ENCODE data around the gene ALK. TPM values are rescaled to one million over a fixed set of nuclear protein-coding genes. Genes with fewer than 3 reads are reported as not detected.

ALK gene
- total RNA-seq, 2 donors from 2014 or later = not detected

DNA sequence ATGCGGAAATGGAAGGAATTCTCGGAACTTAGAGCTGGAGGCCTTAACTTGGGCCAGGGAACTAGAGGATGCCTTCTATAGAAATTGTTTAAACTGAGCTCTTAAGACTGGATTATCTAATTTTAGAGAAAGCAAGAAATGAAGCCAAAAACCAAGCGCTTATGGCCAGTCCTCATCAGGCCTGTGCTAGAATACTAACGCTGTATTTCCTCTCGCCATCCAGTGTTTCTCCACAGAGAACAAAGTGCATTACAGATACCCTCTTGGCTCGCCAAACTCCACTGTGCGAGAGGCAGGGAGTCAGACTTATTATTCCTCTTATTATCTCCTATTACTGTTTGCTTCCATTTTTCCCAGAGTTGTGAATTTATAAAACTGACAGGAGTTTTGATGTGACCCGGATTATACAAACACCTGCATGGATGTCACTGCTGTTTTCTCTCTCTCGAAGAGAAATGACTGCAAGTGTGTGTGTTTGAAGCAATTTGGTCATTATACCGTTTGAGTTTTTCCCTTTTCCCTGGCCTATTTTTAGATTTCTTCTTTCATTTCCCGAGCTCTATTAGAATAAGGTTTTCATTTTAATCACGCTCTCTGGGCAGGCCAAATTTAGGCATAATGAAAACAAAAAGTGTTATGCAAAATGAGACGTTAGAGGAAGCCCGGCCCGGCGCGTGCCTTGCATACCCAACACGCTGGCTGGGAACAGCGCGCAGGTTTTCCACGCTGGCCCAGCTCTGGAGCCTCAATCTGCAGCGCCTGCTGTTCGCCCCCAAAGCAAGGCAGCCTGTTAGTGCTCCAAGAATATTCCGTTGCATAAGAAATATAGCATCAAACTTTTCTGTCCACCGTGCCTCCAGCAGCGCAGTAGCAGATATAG lies 103.3 kb downstream of the ALK start:
- ATAC-seq = no peak
- no peaks in the 10 kb centered on the region for H3K36me3 Mint-ChIP-seq (ENCODE audit: low read depth)
- H3K9me3 ChIP-seq (ENCODE audit: control insufficient read depth, low read length, poor library complexity, severe bottlenecking) = no peaks in the 10 kb centered on the region
- no peak for DNase-seq
- H3K4me1 Mint-ChIP-seq = no peaks in the 10 kb centered on the region
- H3K4me3 Mint-ChIP-seq = no peak overlapping the region
- no peak overlapping the region for H3K27ac Mint-ChIP-seq
- peaks cover 12% of the 10 kb centered on the region for H3K27me3 Mint-ChIP-seq

DNA sequence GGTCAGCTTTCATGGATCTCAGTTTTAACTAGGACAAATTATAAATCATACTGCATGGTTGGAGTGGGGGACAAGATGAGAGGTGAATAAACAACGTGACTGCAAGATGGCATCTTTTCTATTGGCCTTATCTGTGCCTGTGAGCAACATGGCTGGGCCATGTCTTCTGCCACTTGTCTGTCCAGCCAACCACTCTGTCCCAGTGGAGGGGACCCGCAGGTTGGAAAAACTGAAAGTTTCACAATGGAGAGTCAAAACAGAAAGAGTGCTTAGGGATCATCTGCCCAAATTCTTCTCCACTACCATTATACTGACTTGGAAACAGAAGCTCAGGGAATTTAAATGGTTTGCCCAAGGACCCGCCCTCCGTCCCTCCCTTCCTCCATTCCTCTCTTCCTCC lies 104.1 kb downstream of the ALK start:
- H3K9me3 ChIP-seq (ENCODE audit: control insufficient read depth, low read length, poor library complexity, severe bottlenecking) = no peaks in the 10 kb centered on the region
- H3K27me3 Mint-ChIP-seq = peaks cover 8% of the 10 kb centered on the region
- H3K36me3 Mint-ChIP-seq (ENCODE audit: low read depth) = no peaks in the 10 kb centered on the region
- no peak for ATAC-seq
- H3K4me3 Mint-ChIP-seq = no peak overlapping the region
- no peak overlapping the region for H3K27ac Mint-ChIP-seq
- DNase-seq = no peak
- H3K4me1 Mint-ChIP-seq = no peaks in the 10 kb centered on the region

DNA sequence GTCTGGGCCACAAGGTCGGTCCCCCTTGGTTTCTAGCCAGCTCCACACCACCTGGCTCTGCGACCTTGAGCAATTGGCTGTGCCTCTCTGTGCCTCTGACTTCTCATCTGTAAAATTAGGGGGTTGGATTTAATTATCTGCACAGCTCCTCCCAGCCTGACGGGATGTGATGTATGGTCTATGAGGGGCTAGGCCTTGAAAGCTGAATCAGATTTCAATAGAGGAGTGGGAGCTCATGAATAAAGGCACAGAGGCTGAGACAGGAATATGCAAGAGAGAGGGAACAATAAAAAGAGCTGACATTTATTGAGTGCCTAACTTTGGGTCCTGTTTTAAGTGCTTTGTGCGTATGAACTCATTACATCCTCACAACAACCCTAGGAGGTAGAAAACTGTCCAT lies 104.7 kb downstream of the ALK start:
- DNase-seq (no peak), ATAC-seq (no peak)
- H3K4me1 Mint-ChIP-seq = no peaks in the 10 kb centered on the region
- no peaks in the 10 kb centered on the region for H3K36me3 Mint-ChIP-seq (ENCODE audit: low read depth)
- H3K9me3 ChIP-seq (ENCODE audit: control insufficient read depth, low read length, poor library complexity, severe bottlenecking) = no peaks in the 10 kb centered on the region
- peak overlapping the region; percentile 10 for H3K4me3 Mint-ChIP-seq
- peaks cover 11% of the 10 kb centered on the region for H3K27me3 Mint-ChIP-seq
- no peak overlapping the region for H3K27ac Mint-ChIP-seq

DNA sequence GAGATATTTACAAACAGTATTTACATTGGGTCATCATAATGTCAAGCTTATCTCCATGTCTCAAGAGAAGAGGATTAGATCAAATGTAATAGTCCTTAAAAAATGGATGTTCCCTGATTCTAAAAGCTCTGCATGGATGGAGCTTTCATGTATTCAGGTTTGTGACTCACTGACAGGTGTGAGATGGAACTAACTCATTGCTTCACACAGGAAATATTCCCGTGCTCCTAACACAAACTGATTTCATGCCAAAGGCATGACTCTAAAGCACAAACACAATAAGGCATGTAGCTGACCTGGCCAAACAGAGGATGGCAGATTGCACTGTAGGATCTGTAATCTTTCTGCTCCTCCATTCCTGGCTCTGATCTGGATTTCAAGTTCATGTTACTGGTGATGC lies 110.0 kb downstream of the ALK start:
- no peaks in the 10 kb centered on the region for H3K4me1 Mint-ChIP-seq
- H3K4me3 Mint-ChIP-seq = no peak overlapping the region

DNA sequence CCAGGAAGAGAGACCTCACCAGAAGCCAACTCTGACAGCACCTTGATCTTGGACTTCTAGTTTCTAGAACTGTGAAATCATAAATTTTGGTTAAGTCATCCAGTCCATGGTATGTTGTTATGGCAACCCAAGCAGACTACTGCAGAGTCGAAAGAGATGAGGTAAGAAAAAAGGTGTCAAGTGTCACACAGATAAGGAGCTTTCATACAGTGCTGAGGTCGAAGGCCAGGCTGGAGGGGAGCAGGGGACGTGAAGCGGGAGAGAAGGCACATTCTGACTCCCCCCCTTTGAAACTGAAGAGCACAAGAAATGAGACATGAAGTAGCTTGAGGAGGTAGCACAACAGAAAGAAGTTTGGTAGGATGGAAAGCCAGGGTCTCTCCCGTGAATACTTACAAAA lies 110.4 kb downstream of the ALK start:
- Mint-ChIP-seq H3K4me1 (no peaks in the 10 kb centered on the region), H3K4me3 (no peak overlapping the region), H3K36me3 (ENCODE audit: low read depth) (peaks cover 3% of the 10 kb centered on the region), H3K27me3 (peaks cover 47% of the 10 kb centered on the region), H3K27ac (no peak overlapping the region)
- DNase-seq = no peak
- no peaks in the 10 kb centered on the region for H3K9me3 ChIP-seq (ENCODE audit: control insufficient read depth, low read length, poor library complexity, severe bottlenecking)
- ATAC-seq = no peak

More for the DNA sequence above, 110.0 kb downstream of the ALK start:
- ATAC-seq = no peak
- no peaks in the 10 kb centered on the region for H3K9me3 ChIP-seq (ENCODE audit: control insufficient read depth, low read length, poor library complexity, severe bottlenecking)
- no peak overlapping the region for H3K27ac Mint-ChIP-seq
- no peak for DNase-seq
- H3K27me3 Mint-ChIP-seq = peaks cover 42% of the 10 kb centered on the region
- H3K36me3 Mint-ChIP-seq (ENCODE audit: low read depth) = peaks cover 3% of the 10 kb centered on the region

DNA sequence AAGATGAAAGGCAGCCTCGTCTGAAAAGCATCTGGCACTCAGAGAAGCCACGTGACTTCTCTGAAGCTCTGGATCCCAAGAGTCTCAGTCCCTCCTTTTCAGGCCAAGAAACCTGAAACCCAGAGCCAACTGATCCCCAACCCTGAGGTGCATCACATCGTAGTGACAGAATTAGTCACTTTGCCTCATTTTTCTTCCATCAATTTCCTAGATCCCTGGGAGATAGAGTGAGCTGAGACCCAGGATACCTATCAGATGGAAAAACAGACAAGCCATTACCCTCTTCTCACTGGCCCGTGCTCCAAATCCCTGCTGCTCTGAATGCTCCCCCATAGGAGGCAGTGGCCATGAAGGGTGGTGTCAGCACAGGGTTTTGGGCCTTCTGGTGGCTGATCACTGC lies 113.1 kb downstream of the ALK start:
- H3K27me3 Mint-ChIP-seq = peaks cover 65% of the 10 kb centered on the region
- DNase-seq = no peak
- H3K4me1 Mint-ChIP-seq = no peaks in the 10 kb centered on the region
- H3K36me3 Mint-ChIP-seq (ENCODE audit: low read depth) = peaks cover 3% of the 10 kb centered on the region
- H3K4me3 Mint-ChIP-seq = no peak overlapping the region
- no peak for ATAC-seq
- H3K9me3 ChIP-seq (ENCODE audit: control insufficient read depth, low read length, poor library complexity, severe bottlenecking) = no peaks in the 10 kb centered on the region
- H3K27ac Mint-ChIP-seq = no peak overlapping the region

DNA sequence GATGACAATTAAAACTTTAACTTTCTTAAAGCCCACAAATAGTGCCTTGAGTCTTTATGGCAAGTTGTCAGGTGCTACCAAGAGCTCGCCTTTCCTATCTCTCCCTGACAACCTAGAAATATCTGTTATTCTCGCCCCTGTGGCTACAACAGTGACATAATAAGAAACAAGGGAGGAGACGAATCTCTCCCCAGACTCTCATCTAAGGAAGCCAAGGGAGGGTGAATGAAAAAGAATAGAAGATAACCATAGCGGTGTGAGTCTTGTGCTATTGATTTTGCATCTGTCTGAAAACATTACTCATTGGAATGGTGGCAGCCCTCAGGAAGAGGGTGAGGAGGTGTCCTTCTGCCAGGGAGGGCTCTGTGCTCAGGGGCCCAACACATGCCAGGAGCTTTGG lies 114.3 kb downstream of the ALK start:
- Mint-ChIP-seq H3K27ac (no peak overlapping the region), H3K4me1 (no peaks in the 10 kb centered on the region), H3K36me3 (ENCODE audit: low read depth) (peaks cover 3% of the 10 kb centered on the region), H3K27me3 (peaks cover 65% of the 10 kb centered on the region), H3K4me3 (no peak overlapping the region)
- ATAC-seq (no peak), DNase-seq (no peak)
- no peaks in the 10 kb centered on the region for H3K9me3 ChIP-seq (ENCODE audit: control insufficient read depth, low read length, poor library complexity, severe bottlenecking)

DNA sequence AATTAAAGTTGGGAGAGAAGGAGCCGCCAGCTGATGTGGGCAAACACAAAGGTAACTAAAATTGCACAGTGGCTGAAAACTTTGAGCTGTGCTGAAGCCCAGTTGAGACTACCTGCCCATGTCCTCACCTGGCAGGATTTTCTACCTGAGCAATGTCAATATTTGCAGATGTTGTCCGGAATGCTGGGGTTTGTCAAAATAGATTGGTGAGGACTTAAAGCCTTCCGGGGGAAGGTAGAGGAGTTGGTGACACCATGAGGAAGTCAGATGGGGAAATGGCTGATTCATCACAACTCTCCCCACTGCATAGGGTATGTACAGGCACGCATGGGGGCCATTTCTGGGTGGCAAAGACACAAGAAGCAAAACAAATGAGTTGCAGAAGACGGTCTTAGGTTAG lies 114.9 kb downstream of the ALK start:
- no peak for ATAC-seq
- no peak overlapping the region for H3K27ac Mint-ChIP-seq
- peaks cover 3% of the 10 kb centered on the region for H3K36me3 Mint-ChIP-seq (ENCODE audit: low read depth)
- H3K9me3 ChIP-seq (ENCODE audit: control insufficient read depth, low read length, poor library complexity, severe bottlenecking) = no peaks in the 10 kb centered on the region
- peaks cover 60% of the 10 kb centered on the region for H3K27me3 Mint-ChIP-seq
- no peak overlapping the region for H3K4me3 Mint-ChIP-seq
- no peaks in the 10 kb centered on the region for H3K4me1 Mint-ChIP-seq
- DNase-seq = no peak

DNA sequence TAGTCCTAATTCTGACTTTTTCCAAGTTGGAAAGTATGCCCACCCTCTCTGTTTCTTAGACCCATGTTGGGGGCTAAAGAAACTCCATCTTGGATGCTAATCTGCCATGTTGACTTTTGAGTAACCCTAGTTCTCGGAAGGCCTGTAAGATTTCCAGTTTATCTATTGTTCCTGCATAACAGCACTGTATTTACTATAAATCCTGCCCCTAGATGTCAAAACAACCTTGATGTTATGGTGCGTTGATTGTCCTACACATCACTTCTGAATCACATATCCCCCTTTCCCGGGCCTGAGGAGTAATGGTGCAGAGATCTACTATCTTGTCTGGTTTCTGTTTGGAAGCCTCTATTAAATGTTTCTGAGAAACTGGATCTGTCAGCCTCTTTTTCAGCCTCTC lies 116.7 kb downstream of the ALK start:
- H3K9me3 ChIP-seq (ENCODE audit: control insufficient read depth, low read length, poor library complexity, severe bottlenecking) = no peaks in the 10 kb centered on the region
- H3K27me3 Mint-ChIP-seq = peaks cover 52% of the 10 kb centered on the region
- no peak overlapping the region for H3K4me3 Mint-ChIP-seq
- no peaks in the 10 kb centered on the region for H3K36me3 Mint-ChIP-seq (ENCODE audit: low read depth)
- DNase-seq = no peak
- no peaks in the 10 kb centered on the region for H3K4me1 Mint-ChIP-seq
- ATAC-seq = no peak
- no peak overlapping the region for H3K27ac Mint-ChIP-seq

DNA sequence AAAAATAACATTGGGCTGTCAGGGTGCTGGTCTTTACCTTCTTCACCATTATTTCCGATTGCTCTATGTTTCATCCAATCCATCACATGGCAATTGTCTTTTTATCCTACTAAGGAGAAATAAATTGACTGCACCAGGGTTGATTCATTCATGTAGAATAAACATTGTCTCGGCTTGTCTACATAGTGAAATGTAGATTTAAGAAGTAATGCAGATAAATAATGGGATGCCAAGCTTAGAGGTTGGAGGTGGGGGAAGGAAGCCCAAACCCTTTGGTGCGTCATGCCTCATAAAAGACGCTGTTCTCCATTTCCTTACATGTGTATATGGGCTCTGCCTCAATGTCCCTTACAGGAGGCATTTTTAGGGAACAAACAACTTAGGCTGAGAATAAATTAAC lies 117.8 kb downstream of the ALK start:
- ATAC-seq = no peak
- H3K9me3 ChIP-seq (ENCODE audit: control insufficient read depth, low read length, poor library complexity, severe bottlenecking) = no peaks in the 10 kb centered on the region
- Mint-ChIP-seq H3K27ac (no peak overlapping the region), H3K4me3 (no peak overlapping the region), H3K27me3 (peaks cover 41% of the 10 kb centered on the region), H3K4me1 (no peaks in the 10 kb centered on the region), H3K36me3 (ENCODE audit: low read depth) (no peaks in the 10 kb centered on the region)
- no peak for DNase-seq

DNA sequence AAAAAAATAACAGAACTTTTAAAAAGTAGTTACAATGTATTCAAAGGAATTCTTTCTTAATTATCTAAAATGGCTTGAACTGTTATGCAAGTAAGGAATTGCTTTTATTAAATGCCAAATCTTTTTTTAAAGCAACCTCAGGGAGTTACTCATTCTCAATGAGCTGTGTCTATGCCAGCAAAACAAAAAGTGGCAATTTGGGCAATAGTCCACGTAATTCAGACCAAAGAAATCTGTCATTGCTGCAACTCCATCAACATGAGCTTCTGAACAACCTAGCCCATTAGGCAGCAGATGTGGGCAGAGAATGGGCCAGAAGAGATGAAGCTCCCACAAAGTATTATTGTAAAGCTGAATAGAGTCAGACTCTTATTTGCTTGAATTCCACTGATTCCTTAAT lies 118.4 kb downstream of the ALK start:
- ATAC-seq (no peak), DNase-seq (no peak)
- H3K9me3 ChIP-seq (ENCODE audit: control insufficient read depth, low read length, poor library complexity, severe bottlenecking) = no peaks in the 10 kb centered on the region
- Mint-ChIP-seq H3K4me3 (no peak overlapping the region), H3K27ac (no peak overlapping the region), H3K36me3 (ENCODE audit: low read depth) (no peaks in the 10 kb centered on the region), H3K27me3 (peaks cover 42% of the 10 kb centered on the region), H3K4me1 (no peaks in the 10 kb centered on the region)

DNA sequence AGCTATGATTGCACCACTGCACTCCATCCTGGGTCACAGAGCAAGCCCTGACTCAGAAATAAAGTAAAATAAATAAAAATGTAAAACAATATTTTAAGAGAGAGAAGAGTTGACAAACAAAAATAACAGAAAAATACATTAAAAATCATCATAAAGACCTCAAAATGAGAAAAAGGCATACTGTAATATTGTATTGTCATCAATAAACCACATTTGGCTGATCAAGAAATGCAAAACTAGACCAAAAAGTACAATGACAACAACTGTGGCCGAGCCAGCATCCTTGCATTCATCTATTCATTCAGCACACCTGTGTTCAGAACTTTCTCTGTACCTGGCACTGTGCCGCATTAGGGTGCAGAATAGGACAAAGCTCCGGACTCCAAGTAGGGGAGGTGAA lies 121.8 kb downstream of the ALK start:
- no peak for DNase-seq
- H3K9me3 ChIP-seq (ENCODE audit: control insufficient read depth, low read length, poor library complexity, severe bottlenecking) = no peaks in the 10 kb centered on the region
- H3K27ac Mint-ChIP-seq = no peak overlapping the region
- H3K4me3 Mint-ChIP-seq = no peak overlapping the region
- no peaks in the 10 kb centered on the region for H3K36me3 Mint-ChIP-seq (ENCODE audit: low read depth)
- peaks cover 37% of the 10 kb centered on the region for H3K27me3 Mint-ChIP-seq
- H3K4me1 Mint-ChIP-seq = no peaks in the 10 kb centered on the region
- no peak for ATAC-seq

DNA sequence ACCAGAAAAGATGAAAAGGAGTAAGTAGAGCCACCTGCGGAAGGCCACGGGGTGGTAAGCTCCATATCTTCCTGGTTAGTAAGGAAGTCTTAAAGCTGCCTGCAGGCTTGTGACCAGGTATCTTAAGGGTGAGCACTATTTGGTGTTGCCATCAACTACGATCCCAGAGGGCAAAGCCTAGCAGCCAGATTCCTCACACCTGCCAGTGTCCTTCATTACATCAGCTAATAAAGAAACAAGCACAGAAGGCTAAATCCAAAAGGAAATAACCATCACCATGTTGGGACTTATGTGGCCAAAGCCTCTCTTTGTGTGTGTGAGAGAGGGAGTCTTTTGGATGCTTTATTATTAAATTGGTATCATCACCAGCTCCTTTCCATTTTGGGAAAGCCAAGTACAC lies 123.5 kb downstream of the ALK start:
- no peak for DNase-seq
- Mint-ChIP-seq H3K27ac (no peak overlapping the region), H3K4me3 (no peak overlapping the region), H3K4me1 (no peaks in the 10 kb centered on the region), H3K36me3 (ENCODE audit: low read depth) (no peaks in the 10 kb centered on the region), H3K27me3 (peaks cover 27% of the 10 kb centered on the region)
- H3K9me3 ChIP-seq (ENCODE audit: control insufficient read depth, low read length, poor library complexity, severe bottlenecking) = no peaks in the 10 kb centered on the region
- ATAC-seq = no peak

DNA sequence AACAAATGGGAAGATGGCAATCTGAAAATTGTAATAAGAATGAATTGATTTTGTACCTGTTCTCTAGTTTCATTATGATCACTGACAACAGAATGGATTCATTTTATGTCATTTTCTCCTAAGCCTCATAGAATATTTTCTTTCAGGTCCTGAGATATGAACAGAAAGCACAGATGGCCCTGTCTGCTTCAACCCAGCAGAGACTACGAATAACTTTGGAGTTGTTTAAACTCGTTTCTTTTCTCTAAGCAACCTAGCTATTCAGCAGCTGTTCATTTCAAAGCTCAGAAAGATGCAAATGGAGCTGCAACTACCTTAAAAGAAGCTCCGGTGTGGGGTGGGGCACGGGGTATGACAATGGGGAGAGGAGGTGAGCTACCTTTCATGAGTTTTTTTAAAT lies 124.9 kb downstream of the ALK start:
- Mint-ChIP-seq H3K27ac (no peak overlapping the region), H3K4me3 (no peak overlapping the region), H3K36me3 (ENCODE audit: low read depth) (no peaks in the 10 kb centered on the region), H3K4me1 (no peaks in the 10 kb centered on the region), H3K27me3 (peaks cover 27% of the 10 kb centered on the region)
- no peaks in the 10 kb centered on the region for H3K9me3 ChIP-seq (ENCODE audit: control insufficient read depth, low read length, poor library complexity, severe bottlenecking)
- ATAC-seq (no peak), DNase-seq (no peak)

Measured in T-helper 17 cell (primary cell).